ENCODE data around the gene NF1. TPM values are rescaled to one million over a fixed set of nuclear protein-coding genes. Genes with fewer than 3 reads are reported as not detected.

NF1 gene
- total RNA-seq, 1 donor from 2014 or later: 21.6 TPM

DNA sequence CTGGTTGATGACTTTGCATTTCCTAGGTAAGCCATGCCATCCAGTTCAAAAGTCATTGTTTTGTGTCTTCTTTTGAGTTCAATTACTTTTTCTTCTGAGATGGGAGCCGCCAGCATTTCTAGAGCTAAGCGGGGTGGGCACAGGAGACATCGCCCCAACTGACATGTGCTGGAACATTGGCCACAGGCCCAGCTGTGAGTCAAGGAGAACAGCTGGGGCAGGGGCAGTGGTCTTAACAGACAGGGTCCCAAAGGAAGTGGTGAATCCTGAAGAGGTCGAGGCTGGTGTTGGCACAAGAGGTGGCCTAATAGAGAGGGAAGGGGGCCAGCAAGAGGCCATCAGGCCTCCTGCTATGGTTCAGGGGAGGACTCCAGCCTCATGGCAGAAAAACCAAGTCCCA, 313.8 kb downstream of the NF1 start:
- ATAC-seq: no peak

DNA sequence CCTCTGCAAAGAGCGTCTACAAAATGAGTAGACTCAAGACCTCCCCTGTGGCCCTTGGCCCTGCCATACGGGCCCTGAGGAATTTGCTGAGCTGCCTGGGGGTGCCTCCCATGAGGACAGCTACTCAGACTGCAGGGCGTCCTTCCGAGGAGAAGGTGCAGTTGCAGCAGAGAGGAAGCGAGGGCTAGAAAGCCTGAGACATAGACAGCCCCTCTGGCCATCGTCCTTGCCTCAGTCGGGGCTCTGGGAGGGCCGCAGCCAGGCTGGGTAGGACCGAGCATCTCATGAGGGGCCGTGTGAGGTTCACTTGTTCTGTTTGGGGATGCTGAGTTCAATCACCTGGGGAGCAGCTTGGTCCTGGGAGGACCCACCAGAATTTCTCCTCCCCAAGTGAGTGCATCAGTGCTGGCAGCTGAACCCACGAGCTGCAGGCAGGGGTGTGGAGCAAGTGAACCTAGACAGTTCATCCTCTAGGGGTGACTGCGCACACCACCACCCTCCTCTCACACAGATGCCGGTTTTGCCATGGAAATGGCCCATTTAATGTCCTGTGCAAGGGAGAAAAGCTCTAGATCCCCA, 317.0 kb downstream of the NF1 start:
- ATAC-seq: no peak

GRCh38 chr17:31412511-31412910, 317.7 kb downstream of the NF1 start:
- ATAC-seq: no peak

DNA sequence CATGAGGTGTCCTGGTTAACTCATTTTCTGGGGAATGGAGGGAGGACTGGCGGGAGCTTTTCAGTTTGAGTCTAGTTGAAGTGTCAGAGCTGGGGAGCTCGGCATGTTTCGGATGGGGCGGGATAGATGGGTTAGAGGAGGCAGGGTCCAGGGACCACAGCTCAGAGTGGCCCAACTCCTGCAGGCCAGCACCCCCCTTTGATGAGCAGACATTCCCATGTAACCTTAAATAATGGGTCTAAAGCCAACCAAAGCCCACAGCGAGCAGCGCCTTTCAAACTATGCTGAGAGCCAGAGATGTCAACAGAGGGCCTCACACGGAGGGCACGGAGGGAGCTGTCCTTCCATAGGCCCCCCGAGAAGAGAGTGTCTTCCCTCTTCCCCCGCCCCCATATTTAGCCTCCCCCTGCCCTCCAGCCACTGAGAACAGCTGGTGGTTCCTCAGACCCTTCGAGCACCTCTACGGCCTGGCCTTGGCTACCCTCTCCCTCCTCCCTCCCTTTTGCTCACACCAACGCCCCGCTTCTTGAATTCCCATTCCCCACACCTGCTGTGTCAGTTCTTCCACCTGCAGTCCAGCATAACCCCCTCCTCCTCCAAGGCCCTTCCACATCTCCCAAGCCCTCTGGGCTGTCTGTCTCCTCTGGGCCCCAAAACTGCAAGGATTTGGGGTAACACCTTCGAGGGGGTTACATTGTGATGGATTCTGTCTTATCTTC, 318.5 kb downstream of the NF1 start:
- no peak for ATAC-seq

- peak; percentile 7 for ATAC-seq
These were observed 319.2 kb downstream of the NF1 start for GRCh38 chr17:31413874-31414549.

DNA sequence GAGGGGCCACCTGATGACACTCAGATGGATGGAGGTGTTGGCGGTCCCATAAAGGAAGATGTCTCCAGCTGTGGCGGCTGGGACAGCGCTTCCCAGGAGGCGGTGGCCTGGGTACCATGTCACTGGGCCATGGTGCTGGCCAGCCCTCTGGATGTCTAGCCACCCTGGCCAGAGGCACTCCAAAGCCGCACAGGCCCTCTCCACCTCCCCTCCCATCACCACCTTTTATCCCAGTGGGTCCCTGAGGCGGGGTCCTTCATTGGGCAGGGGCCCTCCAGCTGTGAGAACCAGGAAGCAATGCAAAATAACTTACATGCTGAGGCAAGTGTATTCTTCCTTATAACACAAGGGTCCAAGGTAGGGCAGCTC, 319.8 kb downstream of the NF1 start:
- no peak for ATAC-seq

GRCh38 chr17:31415004-31415454, 320.3 kb downstream of the NF1 start:
- no peak for ATAC-seq

DNA sequence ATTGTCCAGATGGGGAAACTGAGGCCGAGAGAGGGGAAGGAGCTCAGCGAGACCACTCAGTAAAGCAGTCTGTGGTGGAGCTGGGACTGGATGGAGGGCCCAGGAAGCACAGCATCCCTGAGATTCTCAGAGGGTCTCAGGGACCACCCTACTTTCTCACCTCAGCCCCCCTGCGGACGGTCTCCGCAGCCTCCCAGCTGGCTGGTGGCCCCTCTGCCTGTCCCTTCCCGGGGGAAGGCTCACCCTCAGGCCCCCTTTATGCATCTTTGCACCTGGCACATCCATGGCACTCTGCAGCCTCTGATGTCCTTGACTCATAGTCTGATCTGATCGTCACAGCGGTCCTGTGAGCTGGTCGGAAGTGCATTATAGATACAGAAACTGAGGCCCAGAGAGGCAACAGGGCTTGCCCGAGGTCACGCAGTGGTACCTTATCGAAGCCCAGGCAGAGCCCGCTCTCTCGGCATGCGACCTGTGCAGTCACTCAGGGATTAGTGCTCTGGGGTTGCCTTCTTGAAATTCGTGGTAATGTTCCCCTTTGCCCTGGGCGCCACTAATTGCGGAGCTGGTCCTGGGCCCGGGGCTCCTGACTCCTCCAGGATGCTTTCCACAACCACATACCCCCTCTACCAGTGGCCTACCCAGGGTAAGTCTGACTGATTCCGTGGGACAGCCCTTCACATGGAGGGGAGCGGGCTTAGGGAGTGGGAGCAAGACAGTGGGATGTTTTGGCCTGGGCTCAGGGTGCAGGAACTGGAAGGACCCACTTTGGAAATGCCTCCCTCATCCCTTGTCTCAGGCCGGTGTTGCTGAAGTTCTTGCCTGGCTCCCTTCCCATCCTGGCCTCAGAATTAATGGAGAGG, 321.1 kb downstream of the NF1 start:
- ATAC-seq: no peak

- ATAC-seq: no peak
These were observed 321.7 kb downstream of the NF1 start for GRCh38 chr17:31416503-31416923.

- no peak for ATAC-seq
These were observed 322.4 kb downstream of the NF1 start for GRCh38 chr17:31417051-31417792.

- ATAC-seq: no peak
These were observed 324.1 kb downstream of the NF1 start for GRCh38 chr17:31418773-31419350.

- ATAC-seq: no peak
These were observed 327.7 kb downstream of the NF1 start for GRCh38 chr17:31422443-31422842.

DNA sequence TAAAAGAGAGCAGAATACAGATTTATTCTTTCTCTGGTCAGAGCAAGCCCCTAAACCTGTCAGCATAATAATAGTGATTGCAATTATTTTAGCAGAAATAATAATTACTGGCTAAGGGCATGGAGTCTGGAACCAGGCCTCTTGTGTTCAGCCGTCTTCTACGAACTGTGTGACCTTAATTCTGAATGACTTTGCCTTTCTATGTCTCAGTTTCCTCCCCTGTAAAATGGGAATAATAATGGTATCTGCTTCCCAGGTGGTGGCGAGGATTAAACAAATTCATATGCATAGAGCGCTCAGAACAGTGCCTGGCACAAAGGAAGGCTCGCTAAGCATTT, 330.1 kb downstream of the NF1 start:
- no peak for ATAC-seq

- ATAC-seq: peak; percentile 25
These were observed 330.7 kb downstream of the NF1 start for GRCh38 chr17:31425282-31426040.

Other genes with a start within 250 kb of the NF1 start
- gene TEFM, start 188.7 kb upstream of the NF1 start, total RNA-seq: 8.4 TPM
- gene ADAP2, start 173.0 kb upstream of the NF1 start, total RNA-seq: 6.3 TPM
- 23.7 TPM for gene RNF135, start 123.9 kb upstream of the NF1 start, total RNA-seq
- gene OMG, start 202.3 kb downstream of the NF1 start, total RNA-seq: not detected
- gene EVI2B, start 219.1 kb downstream of the NF1 start, total RNA-seq: 1.3 TPM
- gene EVI2A, start 226.6 kb downstream of the NF1 start, total RNA-seq: 0.52 TPM

Measured in esophagus mucosa (tissue), 1 donor.